Brain microvascular endothelial cell (primary cell): ENCODE results near the gene CMTM3.
A peak's percentile ranks its signal among the peaks of the same experiment; 100 is the strongest.
"Not testable (repeated sequence)": the region's sequence is repeated elsewhere in the genome, so short reads cannot be mapped to it uniquely, and the experiment has no call there.

Experiments
- DNase-seq: peaks from one replicate; pipeline ENCODE4 v3.0.0-alpha.2; 2020
- H3K27ac ChIP-seq: fragments of 250-450 bp; sonication (Bioruptor Pico); 2 replicates; pipeline ENCODE4 v1.5.1; 2020; ENCODE audit warnings: mild to moderate bottlenecking, moderate library complexity
- H3K27me3 ChIP-seq: fragments of 250-450 bp; sonication (Bioruptor Pico); replicated peaks from 2 replicates; pipeline ENCODE4 v1.5.1; 2020; ENCODE audit warnings: mild to moderate bottlenecking
- H3K36me3 ChIP-seq: fragments of 250-450 bp; sonication (Bioruptor Pico); replicated peaks from 2 replicates; pipeline ENCODE4 v1.5.1; 2020; ENCODE audit warnings: mild to moderate bottlenecking
- H3K4me3 ChIP-seq: 2 replicates; pipeline ENCODE4 v1.5.1; 2011; ENCODE audit warnings: low read depth, mild to moderate bottlenecking, control low read depth, low read length, moderate library complexity
- CTCF ChIP-seq: IDR thresholded peaks from 2 replicates; pipeline ENCODE4 v1.5.1; 2011; ENCODE audit warnings: low read depth, mild to moderate bottlenecking, moderate library complexity, low read length, control low read depth, inconsistent platforms; ENCODE audit errors: missing control alignments
- in situ Hi-C: cut with HindIII; loops from 2 replicates; pipeline ENCODE4 v1.10.0; 2017; ENCODE audit warnings: low sequenced_read_pairs, low pct_ligation_motif_present

Gene CMTM3

DNA sequence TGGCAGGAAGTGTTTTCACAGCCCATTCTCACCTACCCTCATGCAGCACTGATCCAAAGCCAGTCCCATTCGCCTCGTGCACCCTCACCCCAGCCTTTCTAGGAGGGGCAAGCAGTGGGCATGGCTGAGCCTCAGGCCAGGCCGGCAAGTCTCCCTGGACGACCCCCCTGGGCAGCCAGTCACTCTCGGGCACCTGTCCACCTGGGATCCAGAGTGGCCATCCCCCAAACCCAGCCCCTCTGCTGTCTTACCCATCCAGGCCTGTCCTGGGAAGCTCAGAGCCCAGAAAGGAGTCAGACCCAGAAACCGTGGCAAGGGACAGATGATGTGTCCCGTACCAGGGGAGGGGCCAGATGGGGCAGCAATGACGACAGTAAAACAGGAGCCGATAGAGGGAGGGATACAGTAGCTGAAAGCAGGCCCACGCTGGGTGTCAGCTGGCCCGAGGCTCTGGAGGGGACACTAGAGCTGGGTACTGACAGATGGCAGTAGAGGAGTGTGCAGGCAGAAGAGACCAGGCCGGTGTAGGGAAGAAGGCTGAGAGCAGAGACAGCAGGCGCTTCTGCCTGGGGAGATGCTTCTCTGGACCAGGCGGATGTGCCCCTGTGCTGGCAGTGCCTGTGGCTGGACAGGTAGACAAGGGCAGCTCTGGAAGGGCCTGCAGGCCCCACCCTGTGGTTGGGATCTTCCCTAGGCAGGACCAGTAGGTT lies 5.8 kb downstream of the CMTM3 start:
- in situ Hi-C loops = no loop called here
- no peak for DNase-seq
- Histone ChIP-seq H3K36me3 (peaks cover 53% of the 10 kb centered on the region), H3K27me3 (no peaks in the 10 kb centered on the region), H3K27ac (no peak overlapping the region), H3K4me3 (no peak overlapping the region)
- TF ChIP-seq CTCF = no peak

GRCh38 chr16:66611911-66612310 lies 7.4 kb downstream of the CMTM3 start:
- H3K4me3 ChIP-seq, H3K27me3 ChIP-seq, DNase-seq, in situ Hi-C loops, H3K27ac ChIP-seq: not testable (repeated sequence)
- H3K36me3 ChIP-seq = peaks cover 53% of the 10 kb centered on the region

DNA sequence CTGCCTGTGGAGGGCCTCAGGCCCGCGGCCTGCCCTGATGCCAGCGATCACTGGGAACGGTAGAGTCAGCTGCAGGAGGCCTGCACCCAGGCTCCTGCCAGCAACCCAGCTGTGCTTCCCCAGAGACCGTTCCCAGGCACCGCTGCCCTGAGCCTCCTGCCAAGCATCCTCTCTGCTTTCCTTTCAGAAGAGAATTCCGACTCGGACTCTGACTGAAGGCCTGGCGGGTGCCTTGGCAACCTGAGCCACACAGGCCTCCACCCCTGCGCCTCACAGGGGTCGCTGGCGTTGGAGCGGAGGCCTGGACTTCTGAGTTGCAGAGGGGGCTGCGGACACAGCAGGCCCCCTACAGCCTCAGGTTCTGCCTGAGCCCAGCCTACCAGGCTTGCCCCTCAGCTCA lies 7.9 kb downstream of the CMTM3 start:
- Histone ChIP-seq H3K27me3 (no peaks in the 10 kb centered on the region), H3K36me3 (peaks cover 53% of the 10 kb centered on the region), H3K4me3 (no peak overlapping the region), H3K27ac (no peak overlapping the region)
- TF ChIP-seq CTCF = no peak
- DNase-seq = no peak
- in situ Hi-C loops = no loop called here

GRCh38 chr16:66614161-66614802 lies 9.8 kb downstream of the CMTM3 start:
- no peaks in the 10 kb centered on the region for H3K27me3 ChIP-seq
- TF ChIP-seq CTCF = no peak
- peaks cover 46% of the 10 kb centered on the region for H3K36me3 ChIP-seq
- no peak for DNase-seq
- H3K4me3 ChIP-seq = no peak overlapping the region
- in situ Hi-C loops = no loop called here
- no peak overlapping the region for H3K27ac ChIP-seq

- no peak for DNase-seq
- in situ Hi-C loops = no loop called here
- Histone ChIP-seq H3K36me3 (peaks cover 27% of the 10 kb centered on the region), H3K4me3 (no peak overlapping the region), H3K27me3 (no peaks in the 10 kb centered on the region), H3K27ac (peak overlapping the region; percentile 90)
- no peak for TF ChIP-seq CTCF
Measured at GRCh38 chr16:66616169-66616568, 11.7 kb downstream of the CMTM3 start.

- DNase-seq = no peak
- in situ Hi-C loops = no loop called here
- Histone ChIP-seq H3K36me3 (peaks cover 23% of the 10 kb centered on the region), H3K27me3 (no peaks in the 10 kb centered on the region), H3K27ac (peak overlapping the region; percentile 90), H3K4me3 (no peak overlapping the region)
- TF ChIP-seq CTCF = no peak
Measured at GRCh38 chr16:66616592-66616991, 12.1 kb downstream of the CMTM3 start.
